GM12878 (cell line): ENCODE measurements around the gene PRSS12.

Experiments used
- CHD2 ChIP-seq: IDR thresholded peaks from 2 replicates; pipeline ENCODE4 v1.6.1; 2011; ENCODE audit warnings: low read depth, low read length, improper control_type of control experiment, borderline replicate concordance
- CTCF ChIP-seq, 3 experiments: IDR thresholded peaks in 2 of 3; conservative IDR thresholded peaks in 1 of 3; 2 replicates each; pipeline ENCODE4 v1.5.1; 2011; ENCODE audit warnings: low read depth in 3 of 3, low read length in 3 of 3, mild to moderate bottlenecking in 3 of 3, control low read depth in 2 of 3, moderate library complexity in 2 of 3, inconsistent platforms in 1 of 3, mixed read lengths in 1 of 3; ENCODE audit not compliant: control insufficient read depth in 2 of 3, insufficient read depth in 1 of 3; ENCODE audit errors: extremely low read depth in 1 of 3
- CUX1 ChIP-seq: IDR thresholded peaks from 2 replicates; pipeline ENCODE4 v1.6.1; 2012; ENCODE audit warnings: improper control_type of control experiment, low read depth, low read length; ENCODE audit not compliant: insufficient replicate concordance
- EP300 ChIP-seq, 2 experiments: fragments of 150-350 bp in 1 of 2; IDR thresholded peaks; 2 replicates each; pipeline ENCODE4 v1.6.1; 2011 to 2012; ENCODE audit warnings: low read depth in 2 of 2, low read length in 2 of 2, borderline replicate concordance in 1 of 2, improper control_type of control experiment in 1 of 2, inconsistent platforms in 1 of 2; ENCODE audit not compliant: control insufficient read depth in 1 of 2
- GABPA ChIP-seq: IDR thresholded peaks from 2 replicates; pipeline ENCODE4 v1.6.1; 2014; ENCODE audit warnings: antibody characterized with exemption, low read depth, mild to moderate bottlenecking, inconsistent platforms
- IKZF2 ChIP-seq, 2 experiments: fragments of 450-650 bp; IDR thresholded peaks; 2 replicates each; pipeline ENCODE4 v1.6.1; 2017; ENCODE audit warnings: mild to moderate bottlenecking in 2 of 2, moderate library complexity in 2 of 2
- MLLT1 ChIP-seq: fragments of 450-650 bp; IDR thresholded peaks from 2 replicates; pipeline ENCODE4 v1.6.1; 2016; ENCODE audit warnings: mild to moderate bottlenecking
- MXI1 ChIP-seq: fragments of 150-350 bp; IDR thresholded peaks from 2 replicates; pipeline ENCODE4 v1.6.1; 2011; ENCODE audit warnings: low read depth, mild to moderate bottlenecking, inconsistent platforms, low read length, improper control_type of control experiment
- MYC ChIP-seq: IDR thresholded peaks from 2 replicates; pipeline ENCODE4 v1.6.1; 2011; ENCODE audit warnings: mild to moderate bottlenecking, low read length, moderate library complexity, inconsistent platforms; ENCODE audit not compliant: insufficient read depth, insufficient replicate concordance, insufficient read length, severe bottlenecking
- RAD21 ChIP-seq: IDR thresholded peaks from 2 replicates; pipeline ENCODE4 v1.6.1; 2011; ENCODE audit warnings: mild to moderate bottlenecking, low read depth, low read length, moderate library complexity; ENCODE audit not compliant: insufficient read depth
- RELA ChIP-seq: fragments of 450-650 bp; IDR thresholded peaks from 2 replicates; pipeline ENCODE4 v1.8.0; 2014; ENCODE audit warnings: borderline replicate concordance; ENCODE audit not compliant: partially characterized antibody
- RFX5 ChIP-seq: IDR thresholded peaks from 2 replicates; pipeline ENCODE4 v1.6.1; 2011; ENCODE audit warnings: low read depth, low read length, improper control_type of control experiment
- TBL1XR1 ChIP-seq: IDR thresholded peaks from 2 replicates; pipeline ENCODE4 v1.6.1; 2012; ENCODE audit warnings: low read depth, low read length, improper control_type of control experiment

- TF ChIP-seq IKZF2 (IDR thresholded peaks at IDR 0.05) = no peak
- TF ChIP-seq EP300 (IDR thresholded peaks at IDR 0.05; ENCODE audit: borderline replicate concordance in 1 of 2, control insufficient read depth in 1 of 2, low read depth in 2 of 2, low read length in 2 of 2) = no peak
- no peak for TF ChIP-seq MYC
- no peak for TF ChIP-seq RELA
- no peak for TF ChIP-seq RFX5
- no peak for TF ChIP-seq CTCF (IDR thresholded peaks at IDR 0.05 in 2 of 3, conservative IDR thresholded peaks at IDR 0.05 in 1 of 3; ENCODE audit: control insufficient read depth in 2 of 3, extremely low read depth in 1 of 3, insufficient read depth in 1 of 3, low read depth in 3 of 3, low read length in 3 of 3)
- TF ChIP-seq MLLT1 = no peak
- TF ChIP-seq CHD2 = no peak
- TF ChIP-seq TBL1XR1 = no peak
- no peak for TF ChIP-seq GABPA
- no peak for TF ChIP-seq MXI1
- no peak for TF ChIP-seq CUX1
- TF ChIP-seq RAD21 = no peak
Measured at GRCh38 chr4:118400356-118400755, 47.6 kb upstream of the PRSS12 start.
